ENCODE measurements around the gene KCNJ6.

KCNJ6 gene

GRCh38 chr21:37642493-37642892, 273.8 kb downstream of the KCNJ6 start:
- DNase-seq (ENCODE audit: low read depth): no peak

GRCh38 chr21:37639756-37640155, 276.5 kb downstream of the KCNJ6 start:
- no peak for DNase-seq (ENCODE audit: low read depth)

- no peak for DNase-seq (ENCODE audit: low read depth)
Measured at GRCh38 chr21:37636152-37636860, 280.0 kb downstream of the KCNJ6 start.

- no peak for DNase-seq (ENCODE audit: low read depth)
Measured at GRCh38 chr21:37631319-37632117, 284.7 kb downstream of the KCNJ6 start.

GRCh38 chr21:37630872-37631271, 285.4 kb downstream of the KCNJ6 start:
- DNase-seq (ENCODE audit: low read depth): no peak

- no peak for DNase-seq (ENCODE audit: low read depth)
Measured at GRCh38 chr21:37628362-37628761, 287.9 kb downstream of the KCNJ6 start.

GRCh38 chr21:37627561-37627960, 288.7 kb downstream of the KCNJ6 start:
- no peak for DNase-seq (ENCODE audit: low read depth)

- no peak for DNase-seq (ENCODE audit: low read depth)
Measured at GRCh38 chr21:37627074-37627473, 289.2 kb downstream of the KCNJ6 start.

- no peak for DNase-seq (ENCODE audit: low read depth)
Measured at GRCh38 chr21:37626320-37626719, 289.9 kb downstream of the KCNJ6 start.

GRCh38 chr21:37623689-37624088, 292.6 kb downstream of the KCNJ6 start:
- DNase-seq (ENCODE audit: low read depth): no peak

GRCh38 chr21:37623183-37623582, 293.1 kb downstream of the KCNJ6 start:
- DNase-seq (ENCODE audit: low read depth): no peak

GRCh38 chr21:37622755-37623154, 293.5 kb downstream of the KCNJ6 start:
- DNase-seq (ENCODE audit: low read depth): no peak

GRCh38 chr21:37620401-37620800, 295.9 kb downstream of the KCNJ6 start:
- DNase-seq (ENCODE audit: low read depth): no peak

GRCh38 chr21:37619464-37619974, 296.7 kb downstream of the KCNJ6 start:
- DNase-seq (ENCODE audit: low read depth): no peak

GRCh38 chr21:37618081-37618480, 298.2 kb downstream of the KCNJ6 start:
- no peak for DNase-seq (ENCODE audit: low read depth)

GRCh38 chr21:37615962-37616361, 300.3 kb downstream of the KCNJ6 start:
- no peak for DNase-seq (ENCODE audit: low read depth)

- no peak for DNase-seq (ENCODE audit: low read depth)
Measured at GRCh38 chr21:37614351-37614875, 301.8 kb downstream of the KCNJ6 start.

GRCh38 chr21:37607081-37607480, 309.2 kb downstream of the KCNJ6 start:
- no peak for DNase-seq (ENCODE audit: low read depth)

- no peak for DNase-seq (ENCODE audit: low read depth)
Measured at GRCh38 chr21:37606549-37606948, 309.7 kb downstream of the KCNJ6 start.

GRCh38 chr21:37605006-37605405, 311.3 kb downstream of the KCNJ6 start:
- DNase-seq (ENCODE audit: low read depth): no peak

GRCh38 chr21:37603129-37603528, 313.1 kb downstream of the KCNJ6 start:
- no peak for DNase-seq (ENCODE audit: low read depth)

GRCh38 chr21:37601915-37602314, 314.3 kb downstream of the KCNJ6 start:
- DNase-seq (ENCODE audit: low read depth): no peak

- no peak for DNase-seq (ENCODE audit: low read depth)
Measured at GRCh38 chr21:37601027-37601426, 315.2 kb downstream of the KCNJ6 start.

Measured in stimulated activated CD8-positive, alpha-beta memory T cell treated with anti-CD3 and anti-CD28 coated beads, Interleukin-7, amount 100 ng/mL, for 24 hours (primary cell).